A673 (cell line): ENCODE measurements around the gene HSPB1. TPM values are rescaled to one million over a fixed set of nuclear protein-coding genes. Genes with fewer than 3 reads are reported as not detected.

Experiments
- BruUV-seq: library from RNA; stranded (reverse); fragments of 400-500 nt; replicated peaks from 2 replicates; lab custom pipeline; 2021; lab: Mats Ljungman, UMichigan
- CTCF ChIA-PET: fragments of 300-600 bp; sonication (Branson Sonifier 250); formaldehyde crosslinking; loops from one replicate; lab custom pipeline; 2022; ENCODE audit warnings: antibody characterized with exemption; lab: Charles Lee
- POLR2A ChIA-PET: fragments of 300-600 bp; sonication (Branson Sonifier 250); formaldehyde crosslinking; loops from one replicate; lab custom pipeline; 2022; ENCODE audit warnings: antibody characterized with exemption; ENCODE audit not compliant: low non-redundant PET; lab: Charles Lee
- DNase-seq: peaks from one replicate; pipeline ENCODE4 v3.0.0-alpha.2; 2015; ENCODE audit warnings: low spot score
- H3K27ac ChIP-seq: fragments of 200-600 bp; sonication (generic); 2 replicates; pipeline ENCODE4 v1.5.1; 2016; ENCODE audit warnings: mixed run types, low read depth, mild to moderate bottlenecking, mixed read lengths, antibody characterized with exemption, low read length; ENCODE audit not compliant: poor library complexity, severe bottlenecking
- H3K27me3 ChIP-seq: fragments of 200-600 bp; sonication (generic); replicated peaks from 2 replicates; pipeline ENCODE4 v1.6.1; 2017; ENCODE audit warnings: mixed run types, low read depth, mild to moderate bottlenecking, mixed read lengths, antibody characterized with exemption, low read length; ENCODE audit not compliant: insufficient read depth, poor library complexity
- H3K36me3 ChIP-seq: fragments of 200-600 bp; sonication (generic); 2 replicates; pipeline ENCODE4 v1.6.1; 2016; ENCODE audit warnings: mixed run types, mild to moderate bottlenecking, mixed read lengths, antibody characterized with exemption, low read length; ENCODE audit not compliant: insufficient read depth, poor library complexity, severe bottlenecking
- H3K4me1 ChIP-seq: fragments of 200-600 bp; sonication (generic); 2 replicates; pipeline ENCODE4 v1.6.1; 2017; ENCODE audit warnings: mixed run types, mild to moderate bottlenecking, mixed read lengths, antibody characterized with exemption, low read length; ENCODE audit not compliant: insufficient read depth, poor library complexity, severe bottlenecking
- H3K4me3 ChIP-seq: fragments of 200-600 bp; sonication (generic); 2 replicates; pipeline ENCODE4 v1.5.1; 2016; ENCODE audit warnings: low read depth, mixed run types, mild to moderate bottlenecking, mixed read lengths, low read length; ENCODE audit not compliant: poor library complexity, severe bottlenecking
- H3K9me3 ChIP-seq: fragments of 200-600 bp; sonication (generic); 2 replicates; pipeline ENCODE4 v1.6.1; 2016; ENCODE audit warnings: mixed run types, low read depth, mild to moderate bottlenecking, mixed read lengths, antibody characterized with exemption, low read length; ENCODE audit not compliant: poor library complexity, severe bottlenecking
- EZH2 ChIP-seq: fragments of 200-600 bp; sonication (generic); IDR thresholded peaks from 2 replicates; pipeline ENCODE4 v1.6.1; 2017; ENCODE audit warnings: borderline replicate concordance, low read depth, mild to moderate bottlenecking, mixed read lengths, antibody characterized with exemption, low read length; ENCODE audit not compliant: poor library complexity, severe bottlenecking
- intact Hi-C: fragments of 100-400 bp; cut with micrococcal nuclease; formaldehyde crosslinking; loops from one replicate; pipeline ENCODE4 v1.10.0; 2022; ENCODE audit not compliant: unreplicated experiment
- total RNA-seq: library from RNA; stranded (reverse); gene quantifications from 2 replicates; pipeline ENCODE4 v1.2.3, GENCODE V29; 2021
- TF ChIP-seq, protein P1 (sequence below): fragments of 300-800, 200-600 bp; sonication (generic); conservative IDR thresholded peaks from 2 replicates; pipeline ENCODE4 v1.5.1; 2017; ENCODE audit warnings: low read depth, mild to moderate bottlenecking, antibody characterized with exemption, low read length, moderate library complexity, mixed read lengths

Gene HSPB1
- total RNA-seq, 1 experiment from 2014 or later: 354 TPM

DNA sequence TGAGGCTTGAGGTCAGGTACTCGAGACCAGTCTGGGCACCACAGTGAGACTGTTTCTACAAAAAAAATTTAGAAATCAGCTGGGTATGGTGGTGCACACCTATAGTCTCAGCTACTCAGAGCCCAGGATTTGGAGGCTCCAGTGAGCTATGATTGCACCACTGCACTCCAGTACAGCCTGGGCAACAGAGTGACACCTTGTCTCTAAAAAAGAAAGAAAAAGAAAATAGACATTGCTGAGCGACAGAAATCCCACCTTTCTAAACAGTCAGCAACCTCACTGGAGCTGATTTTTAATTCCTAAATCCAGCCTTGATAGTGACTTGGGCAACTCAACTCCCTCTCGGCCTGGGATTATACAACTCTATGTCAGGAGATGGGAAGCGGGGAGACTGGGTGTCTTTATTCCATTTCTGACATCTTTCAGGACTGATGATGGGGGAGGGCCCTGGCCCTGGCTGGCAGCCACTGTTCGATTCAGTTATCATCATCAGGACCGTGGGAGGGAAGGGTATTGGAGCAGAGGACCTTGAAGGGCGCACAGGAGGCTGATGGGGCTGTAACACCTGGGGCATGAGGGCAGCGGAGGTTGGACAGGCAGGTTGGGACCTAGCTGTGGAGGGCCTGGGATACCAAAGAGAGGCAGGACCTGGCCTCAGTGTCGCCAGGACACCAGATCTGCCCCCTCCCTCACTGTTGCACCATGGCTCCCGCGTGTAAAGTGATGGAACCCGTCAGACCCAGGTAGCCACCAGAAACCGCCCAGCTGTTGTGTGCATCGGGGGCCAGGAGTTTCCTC lies 14.7 kb downstream of the HSPB1 start:
- Histone ChIP-seq H3K27me3 (no peaks in the 10 kb centered on the region), H3K36me3 (no peaks in the 10 kb centered on the region), H3K4me1 (peaks cover 14% of the 10 kb centered on the region), H3K9me3 (no peaks in the 10 kb centered on the region), H3K27ac (peak overlapping the region; percentile 82), H3K4me3 (peak overlapping the region; percentile 71)
- no peak for DNase-seq
- intact Hi-C loops: no loop called here
- ChIA-PET CTCF (interaction anchor here (1.0 kb wide), 1 partner anchor 25 kb away, joined by 3 read pairs; no protein-coding TSS in a partner anchor), POLR2A (interaction anchor here (0.5 kb wide), 2 partner anchors 57 to 149 kb away, joined by 4 to 8 read pairs; no protein-coding TSS in a partner anchor)
- TF ChIP-seq, protein P1, sequence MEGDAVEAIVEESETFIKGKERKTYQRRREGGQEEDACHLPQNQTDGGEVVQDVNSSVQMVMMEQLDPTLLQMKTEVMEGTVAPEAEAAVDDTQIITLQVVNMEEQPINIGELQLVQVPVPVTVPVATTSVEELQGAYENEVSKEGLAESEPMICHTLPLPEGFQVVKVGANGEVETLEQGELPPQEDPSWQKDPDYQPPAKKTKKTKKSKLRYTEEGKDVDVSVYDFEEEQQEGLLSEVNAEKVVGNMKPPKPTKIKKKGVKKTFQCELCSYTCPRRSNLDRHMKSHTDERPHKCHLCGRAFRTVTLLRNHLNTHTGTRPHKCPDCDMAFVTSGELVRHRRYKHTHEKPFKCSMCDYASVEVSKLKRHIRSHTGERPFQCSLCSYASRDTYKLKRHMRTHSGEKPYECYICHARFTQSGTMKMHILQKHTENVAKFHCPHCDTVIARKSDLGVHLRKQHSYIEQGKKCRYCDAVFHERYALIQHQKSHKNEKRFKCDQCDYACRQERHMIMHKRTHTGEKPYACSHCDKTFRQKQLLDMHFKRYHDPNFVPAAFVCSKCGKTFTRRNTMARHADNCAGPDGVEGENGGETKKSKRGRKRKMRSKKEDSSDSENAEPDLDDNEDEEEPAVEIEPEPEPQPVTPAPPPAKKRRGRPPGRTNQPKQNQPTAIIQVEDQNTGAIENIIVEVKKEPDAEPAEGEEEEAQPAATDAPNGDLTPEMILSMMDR: no peak
- no peak for TF ChIP-seq EZH2
- no TSS peak for BruUV-seq

DNA sequence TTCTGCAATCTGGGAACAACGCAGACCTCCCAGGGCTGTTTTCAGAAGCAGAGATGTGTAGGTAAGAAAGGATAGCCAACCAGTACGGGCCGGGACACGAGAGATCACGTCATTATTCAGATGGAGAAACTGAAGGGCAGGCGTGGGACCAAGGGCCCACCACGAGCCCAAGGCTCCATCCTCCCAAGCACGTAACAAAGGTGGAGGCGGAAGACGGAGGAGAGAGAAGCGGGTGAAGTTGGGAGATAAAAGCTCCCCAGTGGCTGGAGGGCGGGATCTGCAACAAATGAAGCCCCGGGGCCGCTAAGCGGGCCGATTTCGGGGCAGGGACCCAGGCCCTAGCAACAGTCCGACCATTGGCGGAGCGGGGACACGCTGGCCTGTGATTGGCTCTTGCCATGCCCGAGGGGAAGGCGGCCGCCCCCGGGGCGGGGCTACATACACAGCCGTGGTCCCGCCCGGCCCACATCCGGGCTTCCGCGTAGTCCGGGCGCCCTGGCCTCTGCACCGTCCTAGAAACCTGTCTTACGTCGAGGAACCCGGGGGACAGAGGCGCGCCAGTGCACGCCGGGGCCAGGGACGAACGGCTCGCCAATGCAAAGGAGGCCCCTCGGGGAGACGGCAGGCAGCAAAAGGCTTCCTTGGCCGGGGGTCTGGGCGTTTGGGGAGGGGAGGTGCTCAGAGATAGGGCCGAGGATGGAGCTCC lies 15.5 kb downstream of the HSPB1 start:
- no peak for TF ChIP-seq EZH2
- TF ChIP-seq, protein P1: no peak
- Histone ChIP-seq H3K4me1 (peaks cover 14% of the 10 kb centered on the region), H3K9me3 (no peaks in the 10 kb centered on the region), H3K27ac (peak overlapping the region; percentile 82), H3K4me3 (peak overlapping the region; percentile 71), H3K27me3 (no peaks in the 10 kb centered on the region), H3K36me3 (no peaks in the 10 kb centered on the region)
- BruUV-seq: no TSS peak
- intact Hi-C loops: no loop called here
- ChIA-PET CTCF (interaction anchor here (0.6 kb wide), 1 partner anchor 120 kb away, joined by 4 read pairs; no protein-coding TSS in a partner anchor), POLR2A (no interaction called here)
- DNase-seq: peak; percentile 97

DNA sequence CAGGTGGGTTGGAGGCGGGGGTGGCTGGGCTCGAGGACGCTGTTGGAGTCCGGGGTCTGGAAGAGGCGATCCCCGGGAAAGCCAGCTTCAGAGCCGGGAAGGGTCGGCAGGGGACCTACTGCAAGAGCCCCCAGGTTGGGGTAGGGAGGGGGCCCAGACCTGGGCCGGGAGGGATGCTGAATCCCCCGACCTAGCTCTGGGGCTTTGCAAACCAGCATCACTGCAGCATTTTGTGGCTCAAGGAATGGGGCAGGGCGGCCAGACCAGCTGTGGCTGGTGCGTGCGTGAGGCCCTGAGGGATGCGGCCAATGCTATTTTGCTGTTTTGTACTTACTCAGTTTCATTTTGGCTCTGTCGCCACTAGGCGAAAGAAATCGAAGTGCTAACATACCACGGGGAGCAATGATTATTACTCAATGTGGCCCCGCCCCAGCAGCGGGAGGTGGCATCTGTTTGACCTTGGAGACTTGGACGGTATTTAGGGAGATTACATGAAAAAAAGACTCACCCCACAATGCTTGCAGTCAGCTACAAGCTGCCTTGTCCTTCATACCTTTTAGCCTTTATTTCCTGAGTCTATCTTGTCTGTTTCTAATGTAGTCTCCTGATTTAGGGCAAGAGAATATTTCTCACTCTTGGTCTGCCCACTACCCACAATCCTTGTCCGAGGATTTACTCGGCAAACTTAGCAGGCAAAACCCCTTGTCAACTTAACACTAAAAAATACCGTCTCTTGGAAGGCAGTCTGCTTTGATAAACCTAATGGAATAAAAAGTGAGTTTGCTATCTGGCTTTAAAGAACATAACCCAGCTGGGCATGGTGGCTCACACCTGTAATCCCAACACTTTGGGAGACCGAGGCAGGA lies 16.2 kb downstream of the HSPB1 start:
- no peak for TF ChIP-seq EZH2
- TF ChIP-seq, protein P1: peak; percentile 30
- no peaks in the 10 kb centered on the region for H3K9me3 ChIP-seq
- CTCF ChIA-PET: interaction anchor here (0.6 kb wide), 1 partner anchor 119 kb away, joined by 4 read pairs; no protein-coding TSS in a partner anchor
- H3K4me1 ChIP-seq: peaks cover 14% of the 10 kb centered on the region
- no TSS peak for BruUV-seq
- POLR2A ChIA-PET: no interaction called here
- intact Hi-C loops: no loop called here
- peak overlapping the region; percentile 82 for H3K27ac ChIP-seq
- peak; percentile 72 for DNase-seq
- no peaks in the 10 kb centered on the region for H3K36me3 ChIP-seq
- H3K4me3 ChIP-seq: peak overlapping the region; percentile 71
- no peaks in the 10 kb centered on the region for H3K27me3 ChIP-seq
